SK-N-SH (cell line): Measurements from ENCODE around the gene TES. TPM values are rescaled to one million over a fixed set of nuclear protein-coding genes. Genes with fewer than 3 reads are reported as not detected.
A peak's percentile ranks its signal among the peaks of the same experiment; 100 is the strongest.

ENCODE experiments used
- CTCF ChIA-PET: fragments of 300-600, 350-600 bp; formaldehyde crosslinking; extraction: SDS; loops from one replicate; lab custom pipeline; 2021; lab: Yijun Ruan, JAX
- POLR2A ChIA-PET: fragments of 350-600 bp; sonication (Branson Sonifier 250); formaldehyde crosslinking; extraction: SDS; loops from one replicate; lab custom pipeline; 2020; ENCODE audit warnings: antibody characterized with exemption, inconsistent platforms; lab: Yijun Ruan, JAX
- DNase-seq: peaks from one replicate; pipeline ENCODE4 v3.0.0; 2012
- H2AFZ ChIP-seq: fragments of 200-600 bp; sonication (generic); 2 replicates; pipeline ENCODE4 v1.8.1; 2016; ENCODE audit warnings: antibody characterized with exemption, mild to moderate bottlenecking, low read depth
- H3F3A ChIP-seq: fragments of 200-600 bp; sonication (generic); replicated peaks from 2 replicates; pipeline ENCODE3; 2016; ENCODE audit warnings: antibody characterized with exemption, mild to moderate bottlenecking; ENCODE audit not compliant: insufficient read depth
- H3K27ac ChIP-seq, 2 experiments: fragments of 200-500 bp in 1 of 2; fragments of 200-600 bp in 1 of 2; sonication (Bioruptor generic) in 1 of 2; sonication (generic), shearing (Covaris generic) in 1 of 2; 2 replicates each; pipeline versions ENCODE4 v1.5.1 to v1.6.1; 2014 to 2016; ENCODE audit warnings: low read depth in 2 of 2, inconsistent platforms in 1 of 2, low read length in 1 of 2, mild to moderate bottlenecking in 1 of 2, mixed read lengths in 1 of 2
- H3K27me3 ChIP-seq: fragments of 200-600 bp; sonication (generic), shearing (Covaris generic); 2 replicates; pipeline ENCODE4 v1.6.1; 2016; ENCODE audit warnings: mixed run types; ENCODE audit not compliant: insufficient read depth
- H3K36me3 ChIP-seq, 2 experiments: fragments of 200-500 bp in 1 of 2; fragments of 200-600 bp in 1 of 2; sonication (Bioruptor generic) in 1 of 2; sonication (generic) in 1 of 2; replicated peaks in 1 of 2; 2 replicates each; pipeline versions ENCODE3 to v1.5.1; 2014 to 2016; ENCODE audit warnings: low read length in 1 of 2, mild to moderate bottlenecking in 1 of 2; ENCODE audit not compliant: insufficient read depth in 2 of 2, control insufficient read depth in 1 of 2
- H3K4me1 ChIP-seq, 2 experiments: fragments of 200-500 bp in 1 of 2; fragments of 200-600 bp in 1 of 2; sonication (Bioruptor generic) in 1 of 2; sonication (generic), shearing (Covaris generic) in 1 of 2; 2 replicates each; pipeline versions ENCODE4 v1.5.1 to v1.6.1; 2014 to 2016; ENCODE audit warnings: low read depth in 1 of 2, low read length in 1 of 2, mixed run types in 1 of 2; ENCODE audit not compliant: insufficient read depth in 2 of 2, control insufficient read depth in 1 of 2
- H3K4me2 ChIP-seq: fragments of 200-600 bp; sonication (generic), shearing (Covaris generic); 2 replicates; pipeline ENCODE4 v1.6.1; 2017; ENCODE audit warnings: mixed run types
- H3K4me3 ChIP-seq, 2 experiments: fragments of 200-500 bp in 1 of 2; fragments of 200-600 bp in 1 of 2; sonication (Bioruptor generic) in 1 of 2; sonication (generic), shearing (Covaris generic) in 1 of 2; 2 replicates each; pipeline versions ENCODE4 v1.5.1 to v1.8.1; 2014 to 2016; ENCODE audit warnings: low read depth in 2 of 2, inconsistent platforms in 1 of 2, low read length in 1 of 2, mild to moderate bottlenecking in 1 of 2, mixed read lengths in 1 of 2, moderate library complexity in 1 of 2
- H3K79me2 ChIP-seq: fragments of 200-600 bp; sonication (generic); 2 replicates; pipeline ENCODE4 v1.8.1; 2017; ENCODE audit warnings: mild to moderate bottlenecking; ENCODE audit not compliant: insufficient read depth
- H3K9ac ChIP-seq: fragments of 200-600 bp; sonication (generic); 2 replicates; pipeline ENCODE4 v1.6.1; 2017; ENCODE audit warnings: mixed run types
- H3K9me2 ChIP-seq: fragments of 200-600 bp; sonication (generic); 2 replicates; pipeline ENCODE4 v1.6.1; 2017; ENCODE audit warnings: mixed run types
- H3K9me3 ChIP-seq: fragments of 200-600 bp; sonication (generic); 2 replicates; pipeline ENCODE4 v1.6.1; 2017; ENCODE audit warnings: mixed run types, mild to moderate bottlenecking, moderate library complexity
- H4K20me1 ChIP-seq: fragments of 200-600 bp; sonication (generic); 2 replicates; pipeline ENCODE4 v1.6.1; 2017; ENCODE audit warnings: mild to moderate bottlenecking, mixed run types; ENCODE audit not compliant: insufficient read depth
- CTCF ChIP-seq: fragments of 200-600 bp; sonication (generic); IDR thresholded peaks from 2 replicates; pipeline ENCODE4 v1.6.1; 2017; ENCODE audit warnings: antibody characterized with exemption, mild to moderate bottlenecking, moderate library complexity
- ELF1 ChIP-seq: IDR thresholded peaks from 2 replicates; pipeline ENCODE4 v1.4.0; 2012
- FOXJ3 ChIP-seq: sonication (generic); formaldehyde crosslinking; IDR thresholded peaks from 2 replicates; pipeline ENCODE4 v1.5.1; 2020; ENCODE audit warnings: mild to moderate bottlenecking, missing genetic modification reagents
- JUND ChIP-seq: IDR thresholded peaks from 2 replicates; pipeline ENCODE4 v1.4.0; 2012
- MXI1 ChIP-seq: IDR thresholded peaks from 2 replicates; pipeline ENCODE4 v1.6.1; 2012; ENCODE audit warnings: mild to moderate bottlenecking, low read depth, low read length, improper control_type of control experiment
- PBX3 ChIP-seq: IDR thresholded peaks from 2 replicates; pipeline ENCODE4; 2012
- RAD21 ChIP-seq: IDR thresholded peaks from 2 replicates; pipeline ENCODE4 v1.6.1; 2012; ENCODE audit warnings: mild to moderate bottlenecking, low read length
- RCOR1 ChIP-seq: fragments of 150-350 bp; IDR thresholded peaks from 2 replicates; pipeline ENCODE4 v1.6.1; 2017; ENCODE audit warnings: antibody characterized with exemption, low read length
- RFX5 ChIP-seq: IDR thresholded peaks from 2 replicates; pipeline ENCODE4 v1.6.1; 2012; ENCODE audit warnings: mild to moderate bottlenecking, improper control_type of control experiment, low read length
- SMC3 ChIP-seq: IDR thresholded peaks from 2 replicates; pipeline ENCODE4 v1.6.1; 2012; ENCODE audit warnings: low read depth, low read length, improper control_type of control experiment
- USF1 ChIP-seq: IDR thresholded peaks from 2 replicates; pipeline ENCODE4 v1.4.0; 2012; ENCODE audit warnings: low read depth, borderline replicate concordance
- USF2 ChIP-seq: fragments of 150-350 bp; IDR thresholded peaks from 2 replicates; pipeline ENCODE4 v1.6.1; 2017; ENCODE audit warnings: antibody characterized with exemption, low read length, low read depth, borderline replicate concordance
- ZBTB33 ChIP-seq: IDR thresholded peaks from 2 replicates; pipeline ENCODE4 v1.4.0; 2012; ENCODE audit warnings: low read depth, borderline replicate concordance
- WGBS: methylation state at CpG from one replicate; pipeline ENCODE4 v1.1.6; 2017; ENCODE audit warnings: low lambda C conversion rate; 5-methylcytosine and 5-hydroxymethylcytosine counted together
- polyA plus RNA-seq, 3 experiments: library from polyadenylated mRNA; depleted of rRNA; stranded (reverse); fragments of >200 nt; gene quantifications; 2 replicates each; pipeline ENCODE4 v1.2.3, GENCODE V29; 2012

Gene TES
- polyA plus RNA-seq, 1 of the 3 experiments (the other 2 are of a cell fraction) = 9.5 TPM

- no peak for TF ChIP-seq USF2
- no peak for TF ChIP-seq FOXJ3 (CRISPR knock-in tag)
- no peak for TF ChIP-seq MXI1
- TF ChIP-seq RFX5 = no peak
- no peak for TF ChIP-seq ZBTB33
- no peak for TF ChIP-seq JUND
- TF ChIP-seq USF1 = no peak
- TF ChIP-seq RCOR1 = no peak
These were observed 39.2 kb upstream of the TES start (continued) for GRCh38 chr7:116171094-116171493.

- H3K4me1 ChIP-seq = peaks cover 0 to 5% of the 10 kb centered on the region in 2 experiments; a peak in 1 of 4 replicates
- peaks cover 25% of the 10 kb centered on the region for H3K27me3 ChIP-seq
- no peaks in the 10 kb centered on the region for H3K9me3 ChIP-seq
- no peak overlapping the region for H3K9ac ChIP-seq
- no peak overlapping the region for H2AFZ ChIP-seq
- no peaks in the 10 kb centered on the region for H3F3A ChIP-seq
- H3K4me3 ChIP-seq = no peak overlapping the region
- no peaks in the 10 kb centered on the region for H4K20me1 ChIP-seq
- no peak for TF ChIP-seq ELF1
- TF ChIP-seq RAD21 = no peak
- H3K4me2 ChIP-seq = no peak overlapping the region
- POLR2A ChIA-PET = no interaction called here
- DNase-seq = no peak
- H3K27ac ChIP-seq = no peak overlapping the region
- H3K79me2 ChIP-seq = no peaks in the 10 kb centered on the region
- CTCF ChIA-PET = interaction anchor here (0.6 to 5.8 kb wide), 31 partner anchors 9 to 682 kb away, joined by 3 to 95 read pairs (median 4); partner anchors contain the start of gene TES
- H3K9me2 ChIP-seq = no peaks in the 10 kb centered on the region
- H3K36me3 ChIP-seq = no peaks in the 10 kb centered on the region
These were observed 38.0 kb upstream of the TES start for GRCh38 chr7:116172353-116172752.

GRCh38 chr7:116173051-116174028, 37.0 kb upstream of the TES start:
- ChIA-PET POLR2A (no interaction called here), CTCF (interaction anchor here (0.6 to 5.8 kb wide), 44 partner anchors 8 to 1543 kb away, joined by 3 to 95 read pairs (median 4); no protein-coding TSS in a partner anchor)
- Histone ChIP-seq H3K9me3 (no peaks in the 10 kb centered on the region), H3K9me2 (no peaks in the 10 kb centered on the region), H3K9ac (no peak overlapping the region), H3K4me3 (no peak overlapping the region), H3K4me2 (no peak overlapping the region), H3K4me1 (peaks cover 0 to 6% of the 10 kb centered on the region in 2 experiments; a peak in 1 of 4 replicates), H3F3A (no peaks in the 10 kb centered on the region), H3K36me3 (no peaks in the 10 kb centered on the region), H3K27ac (no peak overlapping the region), H3K27me3 (peaks cover 19% of the 10 kb centered on the region), H2AFZ (no peak overlapping the region), H3K79me2 (no peaks in the 10 kb centered on the region), H4K20me1 (no peaks in the 10 kb centered on the region)
- 50% methylated on average over 8 of the region's 8 CpGs for WGBS
- no peak for TF ChIP-seq PBX3
- 0 out of 2 replicates have a peak, but pooled peaks have one; percentile 40 for TF ChIP-seq RCOR1
- peak; percentile 86 for TF ChIP-seq CTCF
- peak; percentile 97 for TF ChIP-seq RAD21
- peak; percentile 81 for TF ChIP-seq SMC3
- DNase-seq = peak; percentile 38
